Measurements from ENCODE around the gene MICU1. TPM values are rescaled to one million over a fixed set of nuclear protein-coding genes. Genes with fewer than 3 reads are reported as not detected.

The MICU1 gene
- total and polyA plus RNA-seq, 2 donors from 2014 or later: 46.3 to 89.9 TPM

DNA sequence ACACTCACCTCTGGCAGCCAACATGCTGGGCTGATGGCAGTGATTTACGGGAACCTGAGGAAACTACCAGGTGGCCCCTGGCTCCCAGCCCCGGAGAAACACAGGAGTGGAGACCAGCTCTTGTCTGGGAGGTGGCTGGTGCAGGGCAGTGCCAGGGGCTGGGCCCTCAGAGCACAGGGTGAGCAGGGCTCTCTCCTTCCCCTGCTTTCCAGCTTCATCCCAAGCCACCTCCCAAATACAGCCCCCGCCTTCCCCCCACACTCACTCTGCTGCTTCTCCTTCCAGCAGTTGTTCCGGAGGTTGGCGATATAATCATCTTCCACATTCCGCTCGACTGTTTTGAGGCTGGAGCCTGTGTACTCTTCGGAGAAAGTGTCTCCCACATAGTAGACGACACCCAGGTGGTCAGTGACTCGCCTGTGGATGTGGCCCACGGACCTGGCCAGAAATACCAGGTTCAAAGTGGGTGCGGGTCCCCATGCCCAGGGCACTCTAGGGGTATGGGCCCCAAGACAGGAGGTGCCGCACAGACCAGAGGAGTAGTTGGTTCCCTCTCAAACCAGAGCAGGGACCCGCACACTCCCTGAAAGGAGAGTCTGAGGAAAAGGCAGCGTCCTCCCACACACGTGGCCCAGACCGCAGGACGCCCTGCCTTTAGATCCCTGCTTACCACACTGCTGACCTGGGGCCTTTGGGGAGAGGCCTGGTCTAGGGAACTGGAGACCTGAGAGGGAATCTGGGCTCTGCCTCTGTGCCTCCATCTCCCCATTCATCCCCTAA is 289.4 kb downstream of the MICU1 start:
- H3K4me3 ChIP-seq (ENCODE audit: low read length in 3 of 3): no peak overlapping the region
- H3K27ac ChIP-seq (ENCODE audit: low read depth in 2 of 2, low read length in 2 of 2): peak overlapping the region; percentile 89 to 93
- DNase-seq: peak in 1 of 5 donors; percentile 69
- no peak for TF ChIP-seq CTCF (IDR thresholded peaks at IDR 0.05; ENCODE audit: borderline replicate concordance, extremely low read depth, insufficient read depth)
- H3K27me3 ChIP-seq (ENCODE audit: control insufficient read depth, insufficient read depth, low read length): no peaks in the 10 kb centered on the region
- no peak for FAIRE-seq
- H3K4me1 ChIP-seq (ENCODE audit: control insufficient read depth in 2 of 3, insufficient read depth in 2 of 3, low read depth in 1 of 3, low read length in 3 of 3): peaks cover 2 to 47% (median 38%) of the 10 kb centered on the region in 3 donors
- peak overlapping the region in 1 of 3 donors; percentile 24 for H3K9ac ChIP-seq (ENCODE audit: low read length in 3 of 3)
- H3K9me3 ChIP-seq (ENCODE audit: control insufficient read depth in 2 of 3, insufficient read depth in 1 of 3, low read length in 3 of 3): no peaks in the 10 kb centered on the region
- intact Hi-C loops (cut with DNase I): loop anchor here (10.0 kb wide), 3 partner anchors 62 to 212 kb away; partner anchors contain the start of gene DDIT4
- peaks cover 4 to 20% (median 6%) of the 10 kb centered on the region in 3 donors for H3K36me3 ChIP-seq (ENCODE audit: control insufficient read depth in 2 of 3, insufficient read depth in 3 of 3, low read length in 3 of 3)

DNA sequence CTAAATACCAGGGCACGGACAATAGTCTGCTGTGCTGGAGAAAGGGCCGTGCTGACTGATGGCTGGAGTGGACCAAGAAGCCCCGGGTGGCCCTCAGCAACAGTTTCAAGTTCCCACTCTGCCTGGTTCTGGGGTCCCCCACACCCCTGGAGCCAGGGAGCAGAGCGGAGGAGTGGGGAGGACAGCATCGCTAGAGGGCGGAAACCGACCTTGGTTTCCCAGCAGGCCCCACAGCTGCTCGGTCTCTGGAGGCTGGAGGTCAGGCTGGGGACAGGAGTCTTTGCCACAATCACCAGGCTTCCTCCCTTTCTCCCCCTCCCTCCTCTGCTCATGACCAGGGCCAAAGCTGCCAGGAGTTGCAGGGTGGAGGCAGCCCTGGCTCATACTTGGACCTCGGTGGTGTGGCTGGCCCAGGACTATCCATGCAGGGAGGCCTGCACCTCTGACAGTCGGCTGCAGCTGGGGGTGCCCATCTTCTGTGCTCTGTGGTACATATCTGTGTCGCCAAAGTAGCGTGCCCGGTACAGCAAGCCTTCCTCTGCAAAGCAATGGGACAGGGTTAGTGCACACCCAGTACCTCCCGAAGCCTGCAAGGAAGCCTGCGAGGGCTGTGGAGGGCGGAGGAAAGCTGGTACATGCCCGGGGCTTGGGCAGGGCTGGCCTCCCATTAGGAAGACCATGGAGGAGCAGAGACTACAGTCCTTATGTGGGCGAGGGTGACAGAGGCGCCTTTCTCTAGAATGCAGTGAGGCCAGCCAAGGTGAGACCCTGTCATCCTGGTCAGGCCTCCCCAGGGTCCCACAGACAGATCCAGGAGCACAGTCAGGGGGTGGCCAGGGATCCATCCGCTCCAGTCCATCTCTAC is 290.3 kb downstream of the MICU1 start:
- FAIRE-seq: no peak
- no peak for TF ChIP-seq CTCF (IDR thresholded peaks at IDR 0.05; ENCODE audit: borderline replicate concordance, extremely low read depth, insufficient read depth)
- peak in 3 of 5 donors; percentile 43 to 95 (median 73) for DNase-seq
- H3K36me3 ChIP-seq (ENCODE audit: control insufficient read depth in 2 of 3, insufficient read depth in 3 of 3, low read length in 3 of 3): peaks cover 4 to 15% (median 6%) of the 10 kb centered on the region in 3 donors
- H3K9me3 ChIP-seq (ENCODE audit: control insufficient read depth in 2 of 3, insufficient read depth in 1 of 3, low read length in 3 of 3): no peaks in the 10 kb centered on the region
- H3K27me3 ChIP-seq (ENCODE audit: control insufficient read depth, insufficient read depth, low read length): no peaks in the 10 kb centered on the region
- peak overlapping the region; percentile 89 to 93 for H3K27ac ChIP-seq (ENCODE audit: low read depth in 2 of 2, low read length in 2 of 2)
- peaks cover 6 to 52% (median 43%) of the 10 kb centered on the region in 3 donors for H3K4me1 ChIP-seq (ENCODE audit: control insufficient read depth in 2 of 3, insufficient read depth in 2 of 3, low read depth in 1 of 3, low read length in 3 of 3)
- no peak overlapping the region for H3K4me3 ChIP-seq (ENCODE audit: low read length in 3 of 3)
- intact Hi-C loops (cut with DNase I): loop anchor here (10.0 kb wide), 3 partner anchors 61 to 211 kb away; partner anchors contain the start of gene DDIT4
- H3K9ac ChIP-seq (ENCODE audit: low read length in 3 of 3): peak overlapping the region in 1 of 3 donors; percentile 12

DNA sequence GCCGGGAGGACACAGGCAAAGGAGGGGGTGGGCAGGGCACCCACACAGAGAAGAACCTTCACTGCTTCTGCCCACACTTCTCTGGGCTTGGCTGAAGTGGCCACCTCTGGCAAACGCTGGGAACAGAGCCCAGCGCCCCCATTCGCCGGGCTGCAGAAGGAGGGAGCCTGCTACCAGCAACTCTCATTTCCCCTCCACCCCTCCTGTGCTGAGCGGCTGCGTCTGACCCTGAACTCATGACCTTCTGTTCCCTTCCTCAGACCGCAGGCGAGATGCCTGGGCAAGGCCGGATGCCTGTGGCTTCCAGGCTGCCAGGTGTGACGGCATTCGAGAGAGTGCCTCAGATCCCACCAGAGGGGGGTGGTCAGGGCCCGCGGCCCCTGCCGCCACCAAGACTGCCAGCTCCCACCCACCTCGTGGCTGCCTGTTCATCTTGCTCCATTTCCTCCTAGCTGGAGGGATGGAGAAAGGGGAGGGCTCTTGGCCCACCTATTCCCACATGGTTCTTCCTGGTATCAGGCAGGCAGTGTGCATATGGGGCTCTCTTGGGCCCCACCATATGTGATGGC is 291.0 kb downstream of the MICU1 start:
- no peak for TF ChIP-seq CTCF (IDR thresholded peaks at IDR 0.05; ENCODE audit: borderline replicate concordance, extremely low read depth, insufficient read depth)
- Histone ChIP-seq H3K27ac (ENCODE audit: low read depth in 2 of 2, low read length in 2 of 2) (peak overlapping the region; percentile 91 to 93), H3K36me3 (ENCODE audit: control insufficient read depth in 2 of 3, insufficient read depth in 3 of 3, low read length in 3 of 3) (peaks cover 4 to 13% (median 6%) of the 10 kb centered on the region in 3 donors), H3K4me3 (ENCODE audit: low read length in 3 of 3) (no peak overlapping the region), H3K9me3 (ENCODE audit: control insufficient read depth in 2 of 3, insufficient read depth in 1 of 3, low read length in 3 of 3) (no peaks in the 10 kb centered on the region), H3K9ac (ENCODE audit: low read length in 3 of 3) (peak overlapping the region in 1 of 3 donors; percentile 12), H3K4me1 (ENCODE audit: control insufficient read depth in 2 of 3, insufficient read depth in 2 of 3, low read depth in 1 of 3, low read length in 3 of 3) (peaks cover 6 to 54% (median 47%) of the 10 kb centered on the region in 3 donors), H3K27me3 (ENCODE audit: control insufficient read depth, insufficient read depth, low read length) (no peaks in the 10 kb centered on the region)
- intact Hi-C loops (cut with DNase I): loop anchor here (10.0 kb wide), 3 partner anchors 60 to 210 kb away; partner anchors contain the start of gene DDIT4
- FAIRE-seq: no peak
- DNase-seq: peak; percentile 79 to 99 (median 86)

All from kidney (tissue), 14 donors.